ENCODE results near the gene MAPK12.

DNA sequence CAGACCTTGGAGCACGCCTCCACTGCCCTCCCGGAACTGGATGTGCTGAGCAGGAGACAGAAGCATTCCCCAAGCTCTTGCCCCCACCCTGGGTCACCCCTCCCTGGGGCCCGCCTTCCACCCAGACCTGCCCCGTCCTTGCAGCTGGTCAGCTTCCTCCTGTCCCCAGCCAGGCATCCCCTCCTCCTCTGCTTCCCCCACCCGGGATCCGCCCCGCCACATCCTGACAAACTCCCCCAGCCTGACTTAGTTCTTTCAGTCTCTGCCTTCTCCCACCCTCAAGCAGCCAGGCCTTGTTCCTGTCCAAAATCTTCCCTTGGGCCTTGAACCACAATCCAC is 47.1 kb upstream of the MAPK12 start:
- TF ChIP-seq, protein P1, sequence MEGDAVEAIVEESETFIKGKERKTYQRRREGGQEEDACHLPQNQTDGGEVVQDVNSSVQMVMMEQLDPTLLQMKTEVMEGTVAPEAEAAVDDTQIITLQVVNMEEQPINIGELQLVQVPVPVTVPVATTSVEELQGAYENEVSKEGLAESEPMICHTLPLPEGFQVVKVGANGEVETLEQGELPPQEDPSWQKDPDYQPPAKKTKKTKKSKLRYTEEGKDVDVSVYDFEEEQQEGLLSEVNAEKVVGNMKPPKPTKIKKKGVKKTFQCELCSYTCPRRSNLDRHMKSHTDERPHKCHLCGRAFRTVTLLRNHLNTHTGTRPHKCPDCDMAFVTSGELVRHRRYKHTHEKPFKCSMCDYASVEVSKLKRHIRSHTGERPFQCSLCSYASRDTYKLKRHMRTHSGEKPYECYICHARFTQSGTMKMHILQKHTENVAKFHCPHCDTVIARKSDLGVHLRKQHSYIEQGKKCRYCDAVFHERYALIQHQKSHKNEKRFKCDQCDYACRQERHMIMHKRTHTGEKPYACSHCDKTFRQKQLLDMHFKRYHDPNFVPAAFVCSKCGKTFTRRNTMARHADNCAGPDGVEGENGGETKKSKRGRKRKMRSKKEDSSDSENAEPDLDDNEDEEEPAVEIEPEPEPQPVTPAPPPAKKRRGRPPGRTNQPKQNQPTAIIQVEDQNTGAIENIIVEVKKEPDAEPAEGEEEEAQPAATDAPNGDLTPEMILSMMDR (conservative IDR thresholded peaks at IDR 0.05; ENCODE audit: low read depth, low read length): no peak
- no peak for TF ChIP-seq POLR2A (IDR thresholded peaks at IDR 0.05; ENCODE audit: low read depth, low read length)
- no peak for TF ChIP-seq SMC3 (IDR thresholded peaks at IDR 0.05; ENCODE audit: low read depth, low read length)
- no peak for TF ChIP-seq BHLHE40 (IDR thresholded peaks at IDR 0.05; ENCODE audit: low read depth, low read length)
- TF ChIP-seq RAD21 (IDR thresholded peaks at IDR 0.05; ENCODE audit: low read length): no peak
- no peak for TF ChIP-seq RFX5 (IDR thresholded peaks at IDR 0.05; ENCODE audit: low read depth, low read length)
- TF ChIP-seq MAFK (IDR thresholded peaks at IDR 0.05; ENCODE audit: low read depth, low read length): no peak
- no peak for TF ChIP-seq RCOR1 (IDR thresholded peaks at IDR 0.05; ENCODE audit: insufficient replicate concordance, low read length)
- TF ChIP-seq CEBPB (IDR thresholded peaks at IDR 0.05; ENCODE audit: low read depth, low read length): no peak
